NCI-H69 (cell line): Measurements from ENCODE around the gene SPEM1.
A peak's percentile ranks its signal among the peaks of the same experiment; 100 is the strongest.

Experiments used
- DNase-seq: peaks from one replicate; lab custom pipeline; 2025; lab: John Stamatoyannopoulos, UW

Gene SPEM1

GRCh38 chr17:7421186-7421585 lies 1.1 kb downstream of the SPEM1 start:
- DNase-seq: no peak

DNA sequence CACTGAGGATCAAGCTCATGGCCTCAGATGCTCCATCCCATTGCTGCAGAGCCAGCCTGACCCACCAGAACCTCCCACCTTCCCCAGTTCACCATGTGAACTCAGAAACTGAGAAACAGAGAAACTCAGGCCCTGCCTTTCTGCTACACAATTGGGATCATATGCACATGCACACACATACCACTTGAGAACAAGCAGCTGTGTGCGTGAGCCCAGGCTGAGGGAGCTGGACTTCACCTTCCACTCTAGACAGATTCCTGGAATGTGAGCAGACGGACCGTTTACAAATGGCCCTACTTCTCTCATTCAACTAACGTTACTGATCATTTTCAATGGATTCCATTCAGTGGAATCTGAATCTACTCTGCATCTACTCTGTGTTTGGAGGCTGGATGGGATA lies 3.6 kb downstream of the SPEM1 start:
- DNase-seq: no peak

DNA sequence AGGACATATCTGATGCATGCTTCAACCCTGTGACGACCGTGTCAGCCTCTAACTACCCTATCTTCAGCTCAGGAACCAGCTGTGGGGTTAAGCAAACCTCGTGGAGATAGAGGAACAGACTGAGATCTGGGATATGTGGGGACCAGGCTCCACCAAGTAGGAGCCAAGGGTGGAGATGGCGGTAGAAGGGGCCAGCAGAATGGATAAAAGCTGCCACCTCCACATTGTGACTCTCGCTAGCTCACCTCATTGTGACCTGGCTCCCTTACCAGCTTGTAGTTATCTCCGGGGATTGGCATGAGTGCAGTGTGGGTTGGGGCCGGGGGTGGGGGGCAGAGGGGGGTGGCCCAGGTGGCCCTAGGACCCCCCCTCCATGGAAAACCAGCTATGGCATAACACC lies 5.2 kb downstream of the SPEM1 start, which contains the start of gene SPEM2:
Gene SPEM2 (plus strand): TSS at position 301 of the 400 bp plus-strand sequence. CDS start 73 bp downstream, at position 374.
- no peak for DNase-seq

DNA sequence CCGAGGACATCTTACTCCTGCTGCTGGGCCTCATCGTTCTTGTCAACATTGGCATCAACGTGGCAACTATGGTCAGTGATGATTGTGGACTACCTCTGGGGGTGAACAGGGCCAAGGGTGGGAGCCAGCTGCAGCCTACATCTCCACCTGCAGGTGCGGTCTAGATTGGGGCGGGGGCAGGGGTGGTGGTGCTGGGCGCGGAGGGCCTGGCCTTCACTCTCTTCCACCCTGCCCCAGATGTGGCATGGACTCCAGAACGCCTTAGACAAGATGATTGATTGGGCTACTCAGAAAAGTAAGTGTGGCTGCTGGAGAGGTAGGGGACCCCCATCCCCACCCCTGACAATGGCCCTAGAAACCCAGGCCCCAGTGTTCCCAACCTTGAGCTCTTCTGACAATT lies 5.6 kb downstream of the SPEM1 start:
- no peak for DNase-seq

DNA sequence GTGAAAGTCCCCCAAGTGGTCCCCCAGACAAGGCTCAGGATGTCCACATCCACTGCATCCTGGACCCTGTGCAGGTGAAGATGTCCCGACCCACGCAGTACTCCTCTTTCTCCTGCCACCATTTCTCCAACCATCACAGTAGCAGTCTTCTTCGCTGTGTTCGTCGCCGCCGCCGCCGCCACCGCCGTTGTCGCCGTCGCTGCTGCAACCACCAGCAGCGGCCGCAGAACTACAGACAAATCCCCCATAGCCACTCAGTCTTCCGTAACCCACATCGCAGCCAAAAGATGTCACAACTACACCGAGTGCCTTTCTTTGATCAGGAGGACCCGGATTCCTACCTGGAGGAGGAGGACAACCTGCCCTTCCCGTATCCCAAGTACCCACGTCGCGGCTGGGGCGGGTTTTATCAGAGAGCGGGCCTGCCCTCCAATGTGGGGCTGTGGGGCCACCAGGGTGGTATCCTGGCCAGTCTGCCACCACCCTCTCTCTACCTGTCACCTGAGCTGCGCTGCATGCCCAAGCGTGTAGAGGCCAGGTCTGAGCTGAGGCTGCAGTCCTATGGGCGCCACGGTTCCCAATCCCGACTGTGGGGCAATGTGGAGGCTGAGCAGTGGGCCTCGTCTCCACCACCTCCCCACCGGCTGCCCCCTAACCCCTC lies 6.2 kb downstream of the SPEM1 start:
- DNase-seq: no peak

- no peak for DNase-seq
Measured at GRCh38 chr17:7426896-7427489, 6.9 kb downstream of the SPEM1 start.

GRCh38 chr17:7427549-7427948 lies 7.4 kb downstream of the SPEM1 start:
- no peak for DNase-seq

DNA sequence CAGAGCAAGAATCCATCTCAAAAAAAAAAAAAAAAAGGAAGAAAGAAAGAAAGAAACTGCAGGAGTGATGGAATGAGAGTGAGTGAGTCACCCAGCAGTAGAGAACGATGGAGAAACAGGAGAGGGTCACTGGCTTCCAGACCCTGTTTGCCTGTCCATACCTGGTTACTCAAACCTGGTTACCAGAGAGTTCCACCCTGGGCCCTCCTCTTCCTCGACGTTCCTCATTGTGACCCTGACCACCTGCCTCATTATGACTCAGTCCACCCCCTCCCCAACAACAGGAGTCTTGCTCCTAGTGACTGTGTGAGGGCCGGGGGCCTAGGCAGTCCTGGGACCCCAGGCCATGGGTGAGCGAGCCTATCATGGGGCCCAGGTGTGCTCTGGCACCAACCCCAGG lies 8.4 kb downstream of the SPEM1 start, which contains the start of gene SPEM3:
Gene SPEM3 (plus strand): TSS at position 301 of the 400 bp plus-strand sequence. CDS start 46 bp downstream, at position 347.
- DNase-seq: no peak

GRCh38 chr17:7429722-7430121 lies 9.6 kb downstream of the SPEM1 start:
- DNase-seq: no peak

DNA sequence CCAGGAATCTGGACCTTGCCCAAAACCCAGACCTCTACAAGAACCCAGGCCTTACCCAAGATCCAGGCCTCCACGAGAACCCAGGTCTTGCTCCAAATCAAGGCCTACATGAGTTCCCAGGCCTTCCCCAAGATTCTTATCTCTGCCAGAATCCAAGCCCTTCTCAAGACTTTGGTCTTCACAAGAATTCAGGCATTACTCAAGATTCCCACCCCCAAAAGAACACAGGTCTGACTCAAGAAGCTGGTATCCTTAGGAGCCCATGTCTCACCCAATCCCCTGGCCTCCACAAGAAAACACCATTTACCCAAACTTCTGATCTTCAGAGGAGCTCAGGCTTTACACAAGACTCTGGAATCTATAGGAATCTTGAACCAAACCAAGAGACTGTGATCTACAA lies 11.1 kb downstream of the SPEM1 start:
- DNase-seq: no peak

GRCh38 chr17:7432296-7432695 lies 12.2 kb downstream of the SPEM1 start:
- no peak for DNase-seq

DNA sequence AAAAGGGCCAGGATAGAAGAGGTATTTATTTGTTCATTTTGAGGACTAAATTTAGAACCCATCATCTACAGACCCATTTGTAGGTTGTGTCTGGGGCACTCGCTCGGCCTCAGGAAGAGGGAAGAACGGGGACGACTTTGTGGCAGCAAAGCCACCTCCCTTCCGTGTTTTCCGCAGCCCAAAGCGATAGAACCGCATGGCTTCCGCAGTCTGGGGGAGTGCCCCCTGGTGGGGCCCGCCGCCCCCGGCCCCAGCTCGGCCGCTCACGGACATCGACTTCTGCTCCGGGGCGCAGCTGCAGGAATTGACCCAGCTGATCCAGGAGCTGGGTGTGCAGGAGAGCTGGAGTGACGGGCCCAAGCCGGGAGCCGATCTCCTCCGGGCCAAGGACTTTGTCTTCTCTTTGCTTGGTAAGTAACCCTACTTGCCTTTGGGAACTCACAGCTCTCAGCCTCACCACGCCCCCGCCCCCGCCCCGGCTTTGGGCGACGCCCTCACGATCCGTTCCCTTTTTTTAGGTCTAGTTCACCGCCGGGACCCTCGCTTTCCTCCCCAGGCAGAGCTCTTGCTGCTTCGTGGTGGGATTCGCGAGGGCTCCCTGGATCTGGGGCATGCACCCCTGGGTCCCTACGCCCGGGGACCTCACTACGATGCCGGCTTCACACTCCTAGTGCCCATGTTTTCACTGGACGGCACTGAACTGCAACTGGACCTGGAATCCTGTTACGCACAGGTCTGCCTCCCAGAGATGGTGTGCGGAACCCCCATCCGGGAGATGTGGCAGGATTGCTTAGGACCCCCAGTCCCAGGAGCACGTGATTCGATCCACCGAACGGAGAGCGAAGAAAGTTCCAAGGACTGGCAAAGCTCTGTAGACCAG lies 15.8 kb downstream of the SPEM1 start:
- DNase-seq: peak; percentile 19

- DNase-seq: peak; percentile 86
Measured at GRCh38 chr17:7436556-7437368, 16.6 kb downstream of the SPEM1 start.

DNA sequence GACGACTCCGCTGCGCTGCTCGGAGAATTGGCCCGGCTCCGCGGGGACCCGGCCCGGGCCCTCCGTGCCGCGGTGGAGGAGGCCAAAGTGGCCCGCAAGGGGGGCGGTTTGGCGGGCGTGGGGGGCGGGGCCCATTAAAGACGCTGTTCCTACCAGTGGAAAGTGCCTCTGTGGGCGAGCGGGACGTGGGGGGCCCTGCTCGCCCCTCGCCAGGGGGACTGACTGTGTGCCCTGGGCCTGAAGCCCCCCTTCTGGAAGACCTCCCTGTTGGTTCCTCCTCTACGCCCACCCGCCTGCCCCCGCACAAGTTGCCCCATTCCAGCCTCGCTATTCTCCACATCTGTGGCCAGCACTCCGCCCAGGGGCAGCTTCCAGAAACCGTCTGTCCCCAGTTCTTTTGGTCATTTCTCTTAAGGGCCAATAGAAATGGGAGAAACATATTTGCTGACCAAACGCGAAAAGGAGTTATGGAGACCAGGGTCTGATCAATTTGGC lies 17.3 kb downstream of the SPEM1 start:
- no peak for DNase-seq

GRCh38 chr17:7437950-7438614 lies 18.0 kb downstream of the SPEM1 start:
- DNase-seq: peak; percentile 59

DNA sequence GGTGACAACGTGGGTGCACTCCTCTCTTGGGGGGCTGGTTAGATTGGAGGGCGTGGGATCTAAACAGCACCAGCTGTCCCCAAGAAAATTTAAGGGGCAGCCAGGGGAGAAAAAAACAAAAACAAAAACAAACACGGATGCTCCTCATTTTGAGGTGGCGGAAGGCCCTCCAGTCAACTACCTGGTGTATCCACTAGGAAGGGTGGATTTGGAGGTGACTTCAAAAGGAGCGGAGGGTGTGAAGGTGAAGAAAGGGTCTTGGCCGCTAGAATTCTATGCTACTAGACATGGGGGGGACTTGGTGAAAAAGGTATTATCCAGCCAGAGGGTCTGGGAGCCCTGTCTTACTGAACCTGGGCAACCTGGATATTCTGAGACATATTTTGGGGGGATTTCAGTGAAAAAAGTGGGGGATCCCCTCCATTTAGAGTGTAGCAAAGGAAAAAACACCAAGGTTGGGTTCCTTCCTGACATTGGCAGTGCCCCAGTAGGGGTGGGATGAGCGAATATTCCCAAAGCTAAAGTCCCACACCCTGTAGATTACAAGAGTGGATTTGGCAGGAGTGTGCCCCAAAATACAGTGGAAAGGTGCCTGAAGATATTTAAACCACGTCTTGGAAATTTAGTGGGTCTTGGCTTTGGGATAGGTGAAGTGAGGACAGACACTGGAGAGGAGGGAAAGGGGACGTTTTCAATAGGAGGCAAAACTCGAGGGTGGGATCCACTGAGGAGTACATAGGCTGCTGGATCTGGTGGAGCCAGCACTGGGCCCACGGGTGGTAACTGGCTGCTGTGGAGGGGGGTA lies 18.7 kb downstream of the SPEM1 start:
- no peak for DNase-seq

- DNase-seq: no peak
Measured at GRCh38 chr17:7439462-7440112, 19.5 kb downstream of the SPEM1 start, which contains the start of gene FGF11. TSS of gene FGF11 (plus strand) at chr17:7439512. CDS start at chr17:7439621, 109 bp downstream.

DNA sequence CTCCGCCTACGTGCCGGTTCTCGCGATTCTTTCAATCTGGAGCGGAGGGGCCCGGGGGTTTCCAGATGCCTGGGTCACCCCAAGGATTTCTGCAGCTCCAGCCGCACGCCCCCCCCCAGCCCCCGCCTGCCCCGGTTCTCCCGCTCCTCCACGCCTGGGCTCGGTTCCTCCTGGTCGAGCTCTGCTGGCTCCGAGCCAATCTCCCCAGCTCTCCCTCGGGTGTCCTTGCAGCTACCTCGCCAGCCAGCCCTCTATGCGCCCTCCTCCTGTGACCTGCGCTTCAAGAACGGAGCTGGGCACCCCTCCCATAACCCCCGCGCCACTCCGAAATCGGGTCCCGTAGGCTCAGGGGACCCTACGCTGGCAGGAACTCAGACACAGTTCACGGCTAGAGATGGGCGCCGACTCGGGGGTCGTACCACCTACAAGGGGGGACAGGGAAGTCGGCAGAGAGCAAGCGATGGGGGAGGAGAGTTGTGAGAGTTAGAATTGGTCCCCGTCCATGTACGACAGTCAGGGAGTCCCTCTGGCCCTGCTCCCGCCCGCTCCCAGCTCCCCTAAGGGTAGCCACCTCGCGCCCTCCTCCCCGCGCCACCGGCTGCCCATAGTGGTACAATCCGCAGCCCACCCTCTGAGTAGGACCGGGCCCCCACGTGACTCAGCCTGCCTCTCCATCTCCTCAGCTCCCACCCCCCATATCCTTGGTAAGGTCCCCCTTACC lies 20.1 kb downstream of the SPEM1 start:
- DNase-seq: peak; percentile 59

GRCh38 chr17:7440834-7441195 lies 20.7 kb downstream of the SPEM1 start:
- DNase-seq: peak; percentile 59
